Measurements from ENCODE around the gene MT2A.

Gene MT2A

DNA sequence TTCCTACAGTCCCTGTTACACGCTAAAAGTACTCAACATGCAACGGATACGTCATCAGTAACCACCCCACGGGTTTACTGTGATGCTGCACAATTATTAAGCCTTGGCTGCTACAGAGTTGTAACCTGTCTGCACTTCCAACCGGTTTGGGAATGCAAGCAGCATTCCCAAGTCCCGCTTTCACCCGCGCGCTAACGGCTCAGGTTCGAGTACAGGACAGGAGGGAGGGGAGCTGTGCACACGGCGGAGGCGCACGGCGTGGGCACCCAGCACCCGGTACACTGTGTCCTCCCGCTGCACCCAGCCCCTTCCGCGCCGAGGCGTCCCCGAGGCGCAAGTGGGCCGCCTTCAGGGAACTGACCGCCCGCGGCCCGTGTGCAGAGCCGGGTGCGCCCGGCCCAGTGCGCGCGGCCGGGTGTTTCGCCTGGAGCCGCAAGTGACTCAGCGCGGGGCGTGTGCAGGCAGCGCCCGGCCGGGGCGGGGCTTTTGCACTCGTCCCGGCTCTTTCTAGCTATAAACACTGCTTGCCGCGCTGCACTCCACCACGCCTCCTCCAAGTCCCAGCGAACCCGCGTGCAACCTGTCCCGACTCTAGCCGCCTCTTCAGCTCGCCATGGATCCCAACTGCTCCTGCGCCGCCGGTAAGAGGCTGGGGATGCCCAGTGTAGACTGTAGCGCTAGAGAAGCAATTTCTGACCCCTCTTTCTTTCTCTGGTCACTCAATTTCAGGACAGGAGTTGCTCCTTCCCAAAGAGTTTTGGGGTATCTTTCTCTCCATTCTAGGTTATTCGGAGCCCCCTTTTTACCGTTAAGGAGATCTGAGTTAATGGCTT, at the start of gene MT2A:
Gene MT2A (plus strand): TSS at position 542 of the 833 bp plus-strand sequence. CDS start 72 bp downstream, at position 614.
- peak; percentile 97 for DNase-seq (ENCODE audit: low spot score)
- TF ChIP-seq, protein P1, sequence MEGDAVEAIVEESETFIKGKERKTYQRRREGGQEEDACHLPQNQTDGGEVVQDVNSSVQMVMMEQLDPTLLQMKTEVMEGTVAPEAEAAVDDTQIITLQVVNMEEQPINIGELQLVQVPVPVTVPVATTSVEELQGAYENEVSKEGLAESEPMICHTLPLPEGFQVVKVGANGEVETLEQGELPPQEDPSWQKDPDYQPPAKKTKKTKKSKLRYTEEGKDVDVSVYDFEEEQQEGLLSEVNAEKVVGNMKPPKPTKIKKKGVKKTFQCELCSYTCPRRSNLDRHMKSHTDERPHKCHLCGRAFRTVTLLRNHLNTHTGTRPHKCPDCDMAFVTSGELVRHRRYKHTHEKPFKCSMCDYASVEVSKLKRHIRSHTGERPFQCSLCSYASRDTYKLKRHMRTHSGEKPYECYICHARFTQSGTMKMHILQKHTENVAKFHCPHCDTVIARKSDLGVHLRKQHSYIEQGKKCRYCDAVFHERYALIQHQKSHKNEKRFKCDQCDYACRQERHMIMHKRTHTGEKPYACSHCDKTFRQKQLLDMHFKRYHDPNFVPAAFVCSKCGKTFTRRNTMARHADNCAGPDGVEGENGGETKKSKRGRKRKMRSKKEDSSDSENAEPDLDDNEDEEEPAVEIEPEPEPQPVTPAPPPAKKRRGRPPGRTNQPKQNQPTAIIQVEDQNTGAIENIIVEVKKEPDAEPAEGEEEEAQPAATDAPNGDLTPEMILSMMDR (IDR thresholded peaks at IDR 0.05): no peak
- Histone ChIP-seq H3K4me3 (peak within 1 kb of the TSS; percentile 82), H3K27ac (peak within 1 kb of the TSS; percentile 91 to 93)

DNA sequence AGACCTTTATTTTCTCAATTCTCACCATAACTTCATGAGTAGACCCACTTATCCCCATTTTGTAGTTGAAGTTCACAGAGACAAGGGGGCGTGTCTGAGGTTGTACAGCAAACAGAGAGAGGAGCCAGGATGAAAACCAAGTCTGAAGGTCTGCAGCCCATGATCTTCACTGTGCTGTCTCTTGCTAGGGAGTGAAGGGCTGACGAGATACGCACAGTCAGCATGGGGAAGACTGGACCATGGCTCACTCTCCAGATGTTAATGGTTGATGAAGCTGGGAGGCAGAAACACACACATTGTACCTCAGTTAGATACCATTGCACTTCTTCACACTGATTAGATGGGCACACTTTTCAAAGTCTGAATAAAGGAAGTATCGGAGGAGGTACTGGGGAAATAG, 49.3 kb upstream of the MT2A start:
- TF ChIP-seq, protein P1 (IDR thresholded peaks at IDR 0.05): no peak
- no peak overlapping the region for H3K27ac ChIP-seq
- H3K4me3 ChIP-seq: no peak overlapping the region
- no peak for DNase-seq (ENCODE audit: low spot score)

DNA sequence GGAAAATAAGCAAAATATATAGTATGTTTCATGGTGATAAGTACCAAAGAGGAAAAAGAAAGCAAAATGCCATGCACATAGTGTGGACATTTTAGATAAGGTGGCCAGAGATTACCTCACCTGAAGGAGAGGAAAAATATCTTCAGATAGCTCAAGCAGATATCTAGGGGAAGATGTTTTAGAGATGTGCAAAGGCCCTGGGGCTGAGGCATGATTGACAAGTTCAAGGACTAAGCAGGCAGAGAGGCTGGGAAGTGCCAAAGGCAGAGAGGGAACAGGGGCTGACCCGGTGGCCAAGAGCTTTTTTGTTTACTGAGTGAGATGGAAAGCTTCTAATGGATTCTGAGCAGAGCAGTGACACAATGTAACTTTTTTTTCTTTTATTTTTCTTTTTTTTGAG, 47.9 kb upstream of the MT2A start:
- Histone ChIP-seq H3K4me3 (no peak overlapping the region), H3K27ac (no peak overlapping the region)
- no peak for DNase-seq (ENCODE audit: low spot score)
- TF ChIP-seq, protein P1 (IDR thresholded peaks at IDR 0.05): no peak

DNA sequence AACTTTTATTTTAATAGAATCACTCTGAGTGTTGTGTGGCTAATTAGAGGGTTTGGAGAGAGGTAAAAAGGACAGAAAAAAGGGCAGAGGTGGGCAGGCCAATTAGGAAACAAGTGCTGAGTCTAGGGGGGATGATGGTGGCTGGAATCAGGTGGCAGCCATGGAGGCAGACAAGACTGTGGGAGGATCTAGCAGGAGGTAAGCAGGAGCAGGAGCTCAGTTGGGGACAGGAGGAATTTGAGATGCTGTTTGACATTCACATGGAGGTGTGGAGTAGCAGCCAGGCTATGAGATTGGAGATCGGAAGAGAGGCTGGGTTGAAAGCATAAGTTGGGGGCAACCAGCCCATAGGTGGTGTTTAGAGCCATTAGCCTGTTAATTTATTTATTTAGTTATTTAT, 47.3 kb upstream of the MT2A start:
- Histone ChIP-seq H3K27ac (no peak overlapping the region), H3K4me3 (no peak overlapping the region)
- DNase-seq (ENCODE audit: low spot score): no peak
- TF ChIP-seq, protein P1 (IDR thresholded peaks at IDR 0.05): no peak

DNA sequence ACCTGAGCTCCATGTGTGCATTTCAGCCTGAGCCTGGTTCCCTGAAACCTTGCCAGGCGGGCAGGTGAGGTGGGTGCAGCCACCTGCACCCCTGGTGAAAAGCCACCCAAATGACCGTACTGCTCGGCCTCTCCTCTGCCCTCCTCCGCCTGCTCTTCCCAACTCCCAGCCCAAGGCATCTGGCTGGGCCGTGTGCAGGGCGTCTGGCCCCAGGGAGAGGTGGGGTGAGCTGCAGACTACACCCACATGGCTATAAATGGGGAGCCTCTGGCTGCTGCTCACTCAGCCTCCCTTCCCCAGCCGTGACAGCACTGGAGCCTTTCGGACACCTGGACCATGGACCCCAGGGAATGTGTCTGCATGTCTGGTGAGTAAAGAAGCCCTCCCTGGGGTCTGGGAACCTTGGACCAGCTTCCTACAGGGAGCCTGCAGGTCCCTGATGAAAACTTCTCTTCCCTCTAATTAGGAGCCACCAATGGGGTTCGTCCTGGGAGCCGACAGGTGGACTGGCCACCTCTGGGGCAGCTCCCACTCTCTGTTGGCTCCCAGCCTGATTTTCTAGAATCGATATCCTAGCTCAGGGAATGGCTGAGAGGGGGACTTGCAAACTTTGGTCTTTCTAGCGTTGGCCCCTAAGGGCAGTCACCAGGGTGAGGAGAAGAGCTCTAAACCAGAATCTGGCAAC, 43.4 kb upstream of the MT2A start, which contains the start of gene MT4:
Gene MT4 (plus strand): TSS at position 281 of the 685 bp plus-strand sequence. CDS start 56 bp downstream, at position 337.
- H3K4me3 ChIP-seq: no peak within 1 kb of the TSS

DNA sequence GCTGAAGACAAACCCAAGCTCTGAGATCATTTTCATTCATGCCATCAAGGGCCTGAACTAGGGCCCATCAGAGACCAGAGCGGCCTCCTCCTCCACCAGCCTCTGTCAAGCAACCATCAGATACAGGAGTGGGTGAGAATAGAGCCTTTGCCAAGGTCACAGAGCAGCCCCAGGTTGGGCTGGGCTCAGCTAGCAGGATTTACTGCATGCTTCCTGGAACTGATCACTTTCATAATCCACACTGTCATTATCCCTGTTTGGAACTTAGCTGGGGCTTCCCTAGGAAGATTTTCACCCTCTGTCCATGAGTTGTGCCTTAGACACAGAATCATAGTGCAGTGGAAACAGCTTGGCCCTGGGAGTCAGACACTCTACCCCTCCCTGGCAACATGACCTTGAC, 38.4 kb upstream of the MT2A start:
- TF ChIP-seq, protein P1 (IDR thresholded peaks at IDR 0.05): no peak
- no peak for DNase-seq (ENCODE audit: low spot score)
- Histone ChIP-seq H3K4me3 (no peak overlapping the region), H3K27ac (no peak overlapping the region)

More for the DNA sequence above, 43.4 kb upstream of the MT2A start, which contains the start of gene MT4:
- TF ChIP-seq, protein P1 (IDR thresholded peaks at IDR 0.05): no peak
- no peak within 1 kb of the TSS for H3K27ac ChIP-seq
- DNase-seq (ENCODE audit: low spot score): no peak
